Skeletal muscle satellite cell (primary cell): ENCODE measurements around the gene FKBP2.

Experiments used
- H3K27me3 ChIP-seq: 2 replicates; pipeline ENCODE4 v1.7.0; 2013; ENCODE audit warnings: low read length; ENCODE audit not compliant: control insufficient read depth, insufficient read depth
- H3K36me3 ChIP-seq: 2 replicates; pipeline ENCODE4 v1.7.0; 2013; ENCODE audit warnings: mild to moderate bottlenecking, control low read depth, low read length; ENCODE audit not compliant: insufficient read depth
- H3K4me1 ChIP-seq: 2 replicates; pipeline ENCODE4 v1.7.0; 2013; ENCODE audit warnings: low read length; ENCODE audit not compliant: control insufficient read depth, insufficient read depth
- H3K4me2 ChIP-seq: 2 replicates; pipeline ENCODE4 v1.7.0; 2013; ENCODE audit warnings: mild to moderate bottlenecking, low read length
- H3K4me3 ChIP-seq: 2 replicates; pipeline ENCODE4 v1.7.0; 2013; ENCODE audit warnings: low read length
- H3K9ac ChIP-seq: 2 replicates; pipeline ENCODE4 v1.7.0; 2013; ENCODE audit warnings: mild to moderate bottlenecking, low read depth, low read length, moderate library complexity
- H3K9me3 ChIP-seq: replicated peaks from 2 replicates; pipeline ENCODE4 v1.7.0; 2013; ENCODE audit warnings: mild to moderate bottlenecking, control low read depth, low read length

Gene FKBP2

GRCh38 chr11:64253481-64253880 lies 12.6 kb downstream of the FKBP2 start:
- Histone ChIP-seq H3K36me3 (peaks cover 38% of the 10 kb centered on the region), H3K9me3 (no peaks in the 10 kb centered on the region), H3K9ac (peak overlapping the region; percentile 32), H3K4me1 (peaks cover 18% of the 10 kb centered on the region), H3K4me3 (peak overlapping the region; percentile 92), H3K4me2 (peak overlapping the region; percentile 88), H3K27me3 (no peaks in the 10 kb centered on the region)

DNA sequence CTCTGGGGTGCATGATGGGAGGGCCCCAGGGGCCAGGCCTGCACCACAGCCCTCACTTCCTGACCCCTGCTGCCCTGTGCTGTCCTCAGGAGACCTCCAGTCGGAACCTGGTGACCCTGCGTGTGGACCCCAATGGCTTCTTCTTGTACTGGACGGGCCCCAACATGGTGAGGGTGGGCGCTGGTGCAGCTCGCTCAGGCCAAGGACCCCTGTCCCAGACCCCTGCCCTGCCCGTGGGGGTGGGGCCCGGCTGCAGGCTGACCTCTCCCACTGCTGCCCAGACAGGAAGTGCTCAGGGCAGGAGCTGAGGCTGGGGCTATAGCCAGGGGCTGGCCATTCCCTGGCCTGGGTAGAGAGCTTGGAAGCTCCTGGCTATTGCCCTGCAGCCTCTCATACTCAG lies 13.4 kb downstream of the FKBP2 start:
- Histone ChIP-seq H3K36me3 (peaks cover 47% of the 10 kb centered on the region), H3K9me3 (no peaks in the 10 kb centered on the region), H3K4me2 (no peak overlapping the region), H3K4me1 (peaks cover 18% of the 10 kb centered on the region), H3K9ac (no peak overlapping the region), H3K4me3 (no peak overlapping the region), H3K27me3 (no peaks in the 10 kb centered on the region)

DNA sequence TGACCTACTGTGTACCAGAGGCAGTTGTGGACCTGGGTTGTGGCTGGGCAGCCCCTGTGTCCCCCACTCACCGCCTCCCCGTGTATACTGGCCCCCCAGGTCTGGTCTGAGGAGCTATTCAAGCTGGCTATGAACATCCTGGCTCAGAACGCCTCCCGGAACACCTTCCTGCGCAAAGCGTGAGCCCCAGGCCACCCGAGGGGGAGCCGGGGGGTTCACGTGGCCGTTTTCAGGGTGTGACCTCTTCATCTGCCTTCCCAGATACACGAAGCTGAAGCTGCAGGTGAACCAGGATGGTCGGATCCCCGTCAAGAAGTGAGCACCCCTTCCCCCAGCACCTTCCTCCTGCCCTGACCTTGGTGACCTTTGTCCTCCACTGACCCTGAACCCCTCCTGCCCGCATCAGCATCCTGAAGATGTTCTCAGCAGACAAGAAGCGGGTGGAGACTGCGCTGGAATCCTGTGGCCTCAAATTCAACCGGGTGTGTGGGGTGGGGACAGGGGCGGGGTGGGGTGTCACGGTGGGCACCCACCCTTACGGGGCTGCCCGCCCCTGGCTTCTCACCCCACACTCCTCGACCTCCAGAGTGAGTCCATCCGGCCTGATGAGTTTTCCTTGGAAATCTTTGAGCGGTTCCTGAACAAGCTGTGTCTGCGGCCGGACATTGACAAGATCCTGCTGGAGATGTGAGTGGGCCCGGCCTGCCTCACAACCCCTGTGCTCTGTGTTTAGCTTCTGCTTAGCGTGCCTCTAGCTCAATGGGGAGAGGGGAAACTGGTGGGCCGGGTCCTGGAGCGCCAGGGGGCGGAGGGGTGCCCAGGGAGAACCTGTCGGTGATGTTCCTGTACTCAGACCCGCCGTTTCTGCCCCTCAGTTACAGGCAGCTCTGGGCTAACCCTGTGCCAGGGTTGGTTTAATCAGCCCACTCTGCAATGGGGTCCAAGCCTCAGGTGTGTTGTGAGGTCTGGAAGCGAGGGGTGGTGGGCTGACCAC lies 14.5 kb downstream of the FKBP2 start:
- peaks cover 58% of the 10 kb centered on the region for H3K36me3 ChIP-seq
- no peaks in the 10 kb centered on the region for H3K9me3 ChIP-seq
- H3K4me3 ChIP-seq: no peak overlapping the region
- H3K4me2 ChIP-seq: no peak overlapping the region
- H3K27me3 ChIP-seq: no peaks in the 10 kb centered on the region
- H3K4me1 ChIP-seq: peaks cover 18% of the 10 kb centered on the region
- H3K9ac ChIP-seq: no peak overlapping the region

- Histone ChIP-seq H3K4me3 (no peak overlapping the region), H3K9ac (no peak overlapping the region), H3K27me3 (no peaks in the 10 kb centered on the region), H3K4me1 (peaks cover 12% of the 10 kb centered on the region), H3K4me2 (no peak overlapping the region), H3K36me3 (peaks cover 67% of the 10 kb centered on the region), H3K9me3 (no peaks in the 10 kb centered on the region)
Measured at GRCh38 chr11:64256300-64256699, 15.4 kb downstream of the FKBP2 start.

DNA sequence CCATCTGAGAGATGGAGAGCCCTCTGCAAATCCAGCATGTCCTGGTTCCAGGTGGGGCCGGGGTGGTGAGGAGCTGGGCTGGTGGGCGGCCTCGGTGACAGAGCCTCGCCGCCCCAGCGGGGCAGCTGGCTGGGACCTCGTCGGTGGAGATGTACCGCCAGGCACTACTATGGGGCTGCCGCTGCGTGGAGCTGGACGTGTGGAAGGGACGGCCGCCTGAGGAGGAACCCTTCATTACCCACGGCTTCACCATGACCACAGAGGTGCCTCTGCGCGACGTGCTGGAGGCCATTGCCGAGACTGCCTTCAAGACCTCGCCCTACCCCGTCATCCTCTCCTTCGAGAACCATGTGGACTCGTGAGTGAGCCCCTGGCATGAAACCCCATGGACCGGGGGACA lies 17.5 kb downstream of the FKBP2 start:
- Histone ChIP-seq H3K9me3 (no peaks in the 10 kb centered on the region), H3K4me1 (peaks cover 9% of the 10 kb centered on the region), H3K36me3 (peaks cover 87% of the 10 kb centered on the region), H3K27me3 (no peaks in the 10 kb centered on the region), H3K9ac (no peak overlapping the region), H3K4me3 (no peak overlapping the region), H3K4me2 (no peak overlapping the region)

DNA sequence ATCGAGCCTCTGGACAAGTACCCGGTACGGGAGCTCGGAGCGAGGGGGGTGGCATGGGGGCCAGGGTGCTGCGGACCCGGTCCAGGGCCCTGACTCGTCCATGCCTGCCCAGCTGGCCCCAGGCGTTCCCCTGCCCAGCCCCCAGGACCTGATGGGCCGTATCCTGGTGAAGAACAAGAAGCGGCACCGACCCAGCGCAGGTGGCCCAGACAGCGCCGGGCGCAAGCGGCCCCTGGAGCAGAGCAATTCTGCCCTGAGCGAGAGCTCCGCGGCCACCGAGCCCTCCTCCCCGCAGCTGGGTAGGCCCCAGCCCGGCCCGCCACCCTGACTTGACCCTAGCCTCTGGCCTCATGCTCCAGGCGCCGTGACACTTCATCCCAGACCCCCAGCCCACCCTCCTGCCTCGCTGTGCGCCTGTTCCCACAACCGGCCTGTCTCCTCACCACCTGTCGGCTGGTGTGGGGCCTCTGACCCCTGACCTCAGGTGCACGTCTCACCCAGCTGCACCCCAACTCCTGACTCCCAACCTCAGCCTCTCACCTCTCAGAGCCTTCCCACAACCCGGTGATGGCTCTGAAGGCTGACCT lies 18.1 kb downstream of the FKBP2 start:
- H3K36me3 ChIP-seq: peaks cover 93% of the 10 kb centered on the region

DNA sequence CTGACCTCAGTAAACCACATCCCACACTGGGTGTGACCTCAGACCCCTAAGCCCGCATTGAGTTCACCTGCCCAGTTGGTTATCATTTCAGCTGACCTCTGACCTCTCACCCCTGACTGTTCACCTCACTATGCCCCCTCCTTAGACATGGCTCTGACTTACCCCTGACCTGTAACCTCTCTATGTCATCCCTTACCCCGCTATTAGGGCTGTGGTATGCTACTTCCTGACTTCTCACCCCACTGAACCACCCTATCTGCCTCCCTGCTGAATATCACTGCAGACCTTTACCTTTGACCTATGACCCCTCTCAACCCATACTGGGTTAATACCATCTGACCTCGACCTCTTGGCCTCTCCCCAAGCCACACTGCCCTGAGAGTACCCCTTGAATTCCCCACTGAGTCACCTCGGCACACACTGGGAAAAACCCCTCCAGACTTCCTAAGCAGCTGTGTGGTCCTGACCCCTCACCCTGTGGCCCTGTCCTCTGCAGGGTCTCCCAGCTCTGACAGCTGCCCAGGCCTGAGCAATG lies 18.7 kb downstream of the FKBP2 start:
- Histone ChIP-seq H3K27me3 (no peaks in the 10 kb centered on the region), H3K4me3 (no peak overlapping the region), H3K36me3 (peaks cover 93% of the 10 kb centered on the region), H3K4me2 (no peak overlapping the region), H3K4me1 (peaks cover 4% of the 10 kb centered on the region), H3K9ac (no peak overlapping the region), H3K9me3 (no peaks in the 10 kb centered on the region)

More for the DNA sequence above, 18.1 kb downstream of the FKBP2 start:
- Histone ChIP-seq H3K4me2 (no peak overlapping the region), H3K27me3 (no peaks in the 10 kb centered on the region), H3K9ac (no peak overlapping the region), H3K4me3 (no peak overlapping the region), H3K4me1 (peaks cover 4% of the 10 kb centered on the region), H3K9me3 (no peaks in the 10 kb centered on the region)

DNA sequence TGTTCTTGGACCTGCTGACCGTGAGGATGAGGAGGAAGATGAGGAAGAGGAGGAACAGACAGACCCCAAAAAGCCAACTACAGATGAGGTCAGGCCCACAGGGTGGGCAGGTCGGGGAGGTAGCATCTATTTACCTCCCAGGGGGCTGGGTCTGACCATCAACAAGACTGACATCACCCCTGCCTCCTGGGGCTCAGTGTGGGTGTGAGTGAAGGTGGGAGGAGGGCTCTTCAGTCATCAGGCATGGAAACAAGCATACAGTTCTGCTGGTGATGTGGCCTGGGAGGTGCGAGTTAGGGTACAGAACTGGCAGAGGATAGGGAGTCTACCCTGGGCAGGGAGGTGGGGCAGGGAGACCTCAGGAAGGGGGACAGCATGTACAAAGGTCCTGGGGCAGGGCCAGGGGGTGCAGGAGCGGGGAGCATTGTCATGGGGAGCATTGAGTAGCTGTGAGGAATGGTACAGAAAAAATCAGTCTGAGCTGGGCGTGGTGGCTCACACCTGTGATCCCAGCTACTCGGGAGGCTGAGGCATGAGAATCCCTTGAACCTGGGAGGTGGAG lies 19.3 kb downstream of the FKBP2 start:
- no peak overlapping the region for H3K4me2 ChIP-seq
- peaks cover 4% of the 10 kb centered on the region for H3K4me1 ChIP-seq
- no peaks in the 10 kb centered on the region for H3K9me3 ChIP-seq
- peaks cover 90% of the 10 kb centered on the region for H3K36me3 ChIP-seq
- H3K9ac ChIP-seq: no peak overlapping the region
- no peaks in the 10 kb centered on the region for H3K27me3 ChIP-seq
- no peak overlapping the region for H3K4me3 ChIP-seq

DNA sequence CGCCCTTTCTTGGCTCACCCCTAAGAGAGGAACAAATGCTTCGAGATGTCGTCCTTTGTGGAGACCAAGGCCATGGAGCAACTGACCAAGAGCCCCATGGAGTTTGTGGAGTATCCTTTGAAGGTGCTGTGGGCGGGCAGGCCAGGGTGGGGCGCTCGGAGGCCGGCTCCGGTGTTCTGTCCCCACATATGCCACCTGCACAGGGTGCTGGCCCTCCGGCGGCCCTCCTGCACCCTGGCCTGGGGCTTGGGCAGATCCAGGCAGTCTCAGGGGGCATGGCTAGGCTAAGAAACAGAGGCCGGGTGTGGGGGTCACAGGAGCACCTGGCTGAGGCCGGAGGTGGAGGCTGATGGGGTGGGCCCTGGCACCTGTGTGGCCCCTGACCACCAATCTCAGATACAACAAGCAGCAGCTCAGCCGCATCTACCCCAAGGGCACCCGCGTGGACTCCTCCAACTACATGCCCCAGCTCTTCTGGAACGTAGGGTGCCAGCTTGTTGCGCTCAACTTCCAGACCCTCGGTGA lies 20.7 kb downstream of the FKBP2 start:
- no peak overlapping the region for H3K9ac ChIP-seq
- peaks cover 4% of the 10 kb centered on the region for H3K4me1 ChIP-seq
- H3K36me3 ChIP-seq: peaks cover 90% of the 10 kb centered on the region
- H3K4me3 ChIP-seq: no peak overlapping the region
- no peaks in the 10 kb centered on the region for H3K27me3 ChIP-seq
- H3K9me3 ChIP-seq: no peaks in the 10 kb centered on the region
- no peak overlapping the region for H3K4me2 ChIP-seq

- peaks cover 4% of the 10 kb centered on the region for H3K4me1 ChIP-seq
- H3K36me3 ChIP-seq: peaks cover 85% of the 10 kb centered on the region
- H3K4me2 ChIP-seq: no peak overlapping the region
- H3K9me3 ChIP-seq: no peaks in the 10 kb centered on the region
- no peak overlapping the region for H3K9ac ChIP-seq
- no peaks in the 10 kb centered on the region for H3K27me3 ChIP-seq
- no peak overlapping the region for H3K4me3 ChIP-seq
Measured at GRCh38 chr11:64262271-64263002, 21.5 kb downstream of the FKBP2 start.
